HPDE6-E6E7 (cell line): ENCODE data around the gene CCL19.

Source experiments
- DNase-seq: peaks from one replicate; pipeline ENCODE4 v3.0.0; 2011; ENCODE audit warnings: missing footprints; ENCODE audit errors: extremely low spot score

CCL19 gene

GRCh38 chr9:34694811-34695210 lies 3.7 kb upstream of the CCL19 start:
- DNase-seq = no peak

DNA sequence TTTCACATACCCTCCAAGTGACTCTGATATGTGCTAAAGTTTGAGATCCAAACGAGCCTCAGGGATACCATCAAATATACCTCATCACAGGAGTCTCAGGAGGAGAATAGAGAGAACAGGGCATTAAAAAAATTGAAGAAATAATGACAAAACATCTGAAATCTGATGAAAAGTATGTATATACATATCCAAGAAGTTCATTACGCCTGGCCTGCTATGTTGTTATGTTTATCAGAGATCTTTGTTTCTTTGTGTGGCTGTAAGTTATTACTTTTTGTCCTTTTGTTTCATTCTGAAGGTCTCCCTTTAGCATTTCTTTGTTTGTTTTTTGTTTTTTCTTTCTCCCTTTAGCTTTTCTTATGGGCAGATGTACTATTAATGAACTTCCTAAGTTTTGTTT lies 2.5 kb upstream of the CCL19 start:
- no peak for DNase-seq

DNA sequence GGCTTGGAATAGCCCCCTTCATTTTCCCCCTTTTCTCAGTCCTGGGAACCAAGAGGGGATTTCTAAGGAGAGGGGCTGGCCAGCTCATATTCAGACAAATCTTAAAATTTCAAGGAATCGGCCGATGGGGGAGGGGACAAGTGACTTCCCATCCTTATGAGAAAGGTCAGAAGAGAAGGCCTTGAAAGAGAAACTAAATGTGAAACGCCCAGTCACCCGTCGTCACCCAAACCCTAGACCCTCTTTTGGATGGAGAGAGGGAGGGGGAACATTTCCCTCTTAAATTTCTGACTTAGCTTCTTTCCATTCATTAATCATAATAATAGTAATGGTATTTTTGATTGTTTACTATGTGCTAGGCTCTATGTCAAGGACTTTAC lies 850 bp upstream of the CCL19 start:
- no peak for DNase-seq

- no peak for DNase-seq
Measured at GRCh38 chr9:34689512-34689911, 1.6 kb downstream of the CCL19 start.

DNA sequence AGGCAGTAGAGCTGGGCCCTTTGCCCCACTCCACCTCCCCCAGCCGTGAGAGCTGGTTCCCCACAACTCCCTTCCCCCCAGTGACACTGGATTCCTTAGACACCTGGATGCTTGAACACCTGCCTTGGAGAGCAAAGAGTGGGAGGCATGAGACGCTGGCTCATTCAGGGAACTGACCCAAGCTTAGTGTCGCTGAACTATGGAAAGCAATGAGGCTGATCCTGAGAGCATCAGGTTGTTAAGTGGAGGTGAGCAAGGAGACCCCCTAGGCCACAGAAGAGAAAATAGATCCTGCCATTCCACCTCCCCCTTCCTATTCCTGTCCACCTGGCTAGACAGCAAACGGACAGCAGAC lies 2.0 kb downstream of the CCL19 start:
- no peak for DNase-seq

- no peak for DNase-seq
Measured at GRCh38 chr9:34688329-34689115, 2.6 kb downstream of the CCL19 start.

DNA sequence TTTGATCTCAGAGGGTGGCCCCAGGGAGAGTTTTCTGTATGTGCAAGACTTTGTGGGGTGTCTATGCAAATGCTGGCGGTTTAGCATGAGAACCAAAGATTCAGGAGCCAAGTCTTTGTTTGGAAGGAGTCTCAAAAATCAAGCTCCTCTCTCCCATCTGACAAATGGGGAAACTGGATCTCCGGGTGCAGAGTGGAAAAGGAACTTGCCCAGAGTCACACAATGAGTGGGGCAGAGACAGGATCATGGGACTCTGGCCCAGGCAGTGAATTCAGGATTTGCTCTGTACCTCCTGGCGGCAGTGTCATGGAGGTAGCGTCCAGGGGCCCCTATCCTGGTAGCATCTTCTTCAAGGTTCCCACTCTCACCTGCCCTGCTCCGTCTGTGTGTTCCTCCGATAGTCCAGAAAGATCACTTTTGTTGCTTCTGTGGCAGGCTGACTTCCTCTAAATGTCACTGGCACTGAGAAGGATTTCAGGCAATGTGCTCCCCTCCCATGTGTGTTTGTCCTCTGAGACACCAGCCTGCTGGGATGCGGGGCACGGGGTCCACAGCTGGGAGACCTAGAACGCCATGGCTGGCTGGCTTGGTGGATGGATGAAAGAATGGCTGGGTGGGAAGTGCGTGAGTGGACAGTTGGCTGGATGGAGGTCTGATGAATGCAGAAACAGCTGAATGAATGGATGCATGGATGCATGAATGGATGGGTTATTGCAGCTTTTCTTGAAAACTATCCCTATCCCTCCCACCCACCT lies 3.6 kb downstream of the CCL19 start:
- no peak for DNase-seq

DNA sequence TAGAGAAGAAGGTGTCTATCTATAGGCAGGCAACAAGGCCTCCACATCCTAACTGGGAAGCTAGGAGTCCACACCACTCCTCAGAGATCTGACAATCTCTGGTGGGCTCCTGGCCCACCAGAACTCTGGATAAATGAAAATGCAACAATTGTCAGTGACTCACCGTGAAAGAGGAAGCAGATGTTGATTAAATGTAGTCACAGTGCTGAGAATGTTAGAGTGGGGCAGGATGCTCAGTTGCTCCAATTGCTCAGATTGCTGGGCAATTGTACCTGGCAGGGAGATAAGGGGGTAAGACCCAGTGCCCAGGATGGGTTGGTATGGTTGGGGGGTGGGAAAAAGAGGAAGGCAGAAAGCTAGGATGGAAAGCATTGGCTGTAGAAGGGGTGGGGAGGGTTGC lies 4.3 kb downstream of the CCL19 start:
- DNase-seq = no peak

DNA sequence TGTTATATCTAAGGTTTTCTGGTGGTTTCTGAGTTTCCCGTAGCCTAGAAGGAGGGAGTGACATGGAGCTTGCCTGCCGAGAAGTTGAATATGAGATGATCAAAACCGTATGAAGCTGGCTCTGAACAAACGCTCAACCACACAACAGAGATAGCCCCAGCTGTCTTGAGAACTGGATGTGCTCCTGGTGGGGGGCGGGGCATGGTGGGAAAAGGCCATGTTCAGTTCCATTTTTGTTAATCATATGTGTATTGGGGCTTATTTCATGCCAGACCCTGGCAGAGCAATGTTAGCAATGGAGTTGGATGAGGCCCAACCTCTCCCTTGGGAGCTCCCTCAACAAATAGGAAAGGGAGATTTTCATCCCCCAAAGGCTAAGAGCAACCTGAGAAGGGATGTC lies 4.8 kb downstream of the CCL19 start:
- DNase-seq = no peak

DNA sequence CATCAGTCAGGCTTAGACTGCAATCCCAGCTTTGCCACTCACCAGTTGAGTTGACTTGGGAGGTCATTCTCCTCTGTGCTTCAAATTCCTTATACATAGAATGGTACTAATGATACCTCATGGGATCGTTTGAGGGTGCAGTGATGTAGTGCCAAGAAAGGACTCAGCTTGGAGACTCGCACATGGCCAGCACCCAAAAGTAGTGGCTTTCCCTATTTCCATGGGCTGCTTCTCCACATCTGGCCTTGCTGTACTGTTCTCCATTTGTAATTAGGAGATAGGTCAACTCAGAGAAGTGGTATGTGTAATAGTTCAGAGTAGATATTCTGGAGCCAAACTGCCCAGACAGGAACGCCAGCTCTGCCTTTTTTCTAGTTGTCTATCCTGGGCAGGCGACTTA lies 5.5 kb downstream of the CCL19 start:
- no peak for DNase-seq

DNA sequence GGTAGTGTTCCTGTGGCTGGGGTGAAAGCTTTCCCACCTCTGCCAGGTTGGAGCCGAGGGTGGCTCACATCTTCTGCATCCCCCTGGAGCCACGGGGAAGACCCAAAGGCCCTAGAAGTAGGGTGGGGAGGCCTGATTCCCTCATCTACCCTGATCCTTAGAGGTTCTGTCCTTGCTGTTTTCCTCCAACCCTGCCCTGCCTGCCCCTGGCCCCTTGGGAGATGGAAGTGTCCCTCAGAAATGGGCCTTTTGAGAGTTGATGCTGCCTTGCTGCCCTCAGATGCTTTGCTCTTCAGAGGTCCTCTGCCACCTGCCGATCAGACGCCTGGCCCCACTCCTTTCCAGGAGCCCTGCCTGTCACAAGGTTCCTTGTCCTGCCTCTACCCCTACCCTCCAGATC lies 6.3 kb downstream of the CCL19 start:
- no peak for DNase-seq

- no peak for DNase-seq
Measured at GRCh38 chr9:34684145-34684544, 6.9 kb downstream of the CCL19 start.

DNA sequence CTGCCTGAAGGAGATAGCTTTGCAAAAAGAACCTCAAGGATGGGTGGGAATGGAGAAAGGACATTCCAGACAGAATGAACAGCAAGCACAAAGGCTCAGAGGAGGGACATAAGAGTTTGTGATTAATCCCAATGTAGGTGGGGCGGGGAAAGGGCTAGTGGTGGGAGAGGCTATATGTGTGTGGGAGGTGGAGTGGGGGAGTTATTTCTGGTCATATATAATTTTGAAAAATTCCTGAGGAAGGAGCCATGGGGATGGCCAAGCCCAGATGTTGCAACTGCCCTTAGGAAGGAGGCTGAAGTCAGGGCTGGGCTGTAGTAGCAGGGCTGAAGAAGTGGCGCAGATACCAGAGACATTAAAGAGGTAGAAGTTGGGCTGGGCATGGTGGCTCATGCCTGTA lies 15.2 kb downstream of the CCL19 start:
- DNase-seq = no peak

GRCh38 chr9:34675048-34675714 lies 15.9 kb downstream of the CCL19 start:
- DNase-seq = peak; percentile 61

- DNase-seq = no peak
Measured at GRCh38 chr9:34674440-34674839, 16.6 kb downstream of the CCL19 start.

DNA sequence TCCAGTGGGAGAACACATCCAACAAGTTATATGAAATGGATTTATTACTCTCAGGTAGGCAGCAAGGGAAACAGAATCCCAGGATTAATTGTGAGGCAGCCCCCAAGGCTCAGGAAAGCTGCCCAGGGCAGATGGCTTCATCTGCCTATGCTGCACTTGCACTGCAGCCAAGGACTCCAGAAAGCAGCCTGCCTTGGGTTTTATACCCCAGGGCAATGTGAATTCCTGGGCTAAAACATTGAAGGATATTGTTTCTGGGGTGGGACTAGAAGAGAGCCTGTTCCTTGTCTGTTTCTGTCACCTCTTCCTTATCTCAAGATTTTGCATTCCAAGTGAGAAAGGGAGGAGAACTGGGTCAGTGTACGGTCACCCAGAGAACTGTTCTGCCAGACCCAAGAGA lies 19.8 kb downstream of the CCL19 start:
- no peak for DNase-seq

GRCh38 chr9:34669809-34670562 lies 21.1 kb downstream of the CCL19 start:
- DNase-seq = no peak

GRCh38 chr9:34665381-34666250 lies 25.5 kb downstream of the CCL19 start:
- peak; percentile 94 for DNase-seq

- DNase-seq = no peak
Measured at GRCh38 chr9:34665067-34665380, 26.1 kb downstream of the CCL19 start.

GRCh38 chr9:34664281-34665066 lies 26.6 kb downstream of the CCL19 start:
- DNase-seq = no peak

DNA sequence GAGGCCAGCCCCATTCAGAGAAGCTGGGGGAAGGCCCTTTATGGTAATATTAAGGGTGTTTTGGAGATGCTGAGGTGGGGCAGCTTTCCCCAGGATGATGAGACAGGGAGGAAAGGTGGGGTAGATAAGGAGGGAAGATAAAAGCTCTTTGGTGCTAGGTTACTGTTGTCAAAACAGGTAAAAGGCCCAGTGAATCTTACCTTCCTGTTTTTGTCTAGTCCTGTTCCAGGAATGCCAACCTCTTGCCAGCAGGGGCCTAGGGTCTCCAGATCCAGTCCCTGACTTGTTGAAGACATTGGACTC lies 27.8 kb downstream of the CCL19 start:
- DNase-seq = no peak
